Measurements from ENCODE around the gene CAMTA1.

GRCh38 chr1:7285856-7286454 is 500.7 kb downstream of the CAMTA1 start:
- TF ChIP-seq POLR2A (IDR thresholded peaks at IDR 0.05) (no peak), CTCF (IDR thresholded peaks at IDR 0.05) (no peak), POLR2AphosphoS5 (IDR thresholded peaks at IDR 0.05; ENCODE audit: insufficient read depth in 1 of 2, low read depth in 1 of 2) (no peak)
